Cardiac muscle cell (in vitro differentiated cells and primary cell): ENCODE results near the gene PDZRN4. TPM values are rescaled to one million over a fixed set of nuclear protein-coding genes. Genes with fewer than 3 reads are reported as not detected.

Experiments
- DNase-seq, 2 donors: peaks; one replicate each; pipeline versions ENCODE4 v3.0.0 to v3.0.0-alpha.2; 2010 to 2017; ENCODE audit warnings: low read depth in 1 of 2, low spot score in 1 of 2
- H3K27ac ChIP-seq: fragments of 200-600 bp; sonication (generic); 2 replicates; pipeline ENCODE4 v1.5.1; 2016
- H3K27me3 ChIP-seq: fragments of 200-600 bp; sonication (generic); 2 replicates; pipeline ENCODE4 v1.6.0; 2016; ENCODE audit warnings: control low read depth
- H3K36me3 ChIP-seq: fragments of 200-600 bp; sonication (generic); 2 replicates; pipeline ENCODE4 v1.5.1; 2016; ENCODE audit warnings: control low read depth
- H3K4me1 ChIP-seq: fragments of 200-600 bp; sonication (generic); 2 replicates; pipeline ENCODE4 v1.8.1; 2017; ENCODE audit warnings: low read depth, mild to moderate bottlenecking, mixed run types
- H3K4me3 ChIP-seq: fragments of 200-600 bp; sonication (generic); 2 replicates; pipeline ENCODE4 v1.5.1; 2016; ENCODE audit warnings: mild to moderate bottlenecking
- H3K9me3 ChIP-seq: fragments of 200-600 bp; sonication (generic); 2 replicates; pipeline ENCODE4 v1.5.1; 2017; ENCODE audit warnings: low read depth, mild to moderate bottlenecking, control low read depth
- CTCF ChIP-seq: IDR thresholded peaks from 2 replicates; pipeline ENCODE4 v1.5.1; 2012; ENCODE audit warnings: low read depth, mild to moderate bottlenecking, low read length
- polyA plus RNA-seq: library from polyadenylated mRNA; unstranded; fragments of >200 nt; fragmentation: Nextera tagmentation; extraction: Ambion mirVana; gene quantifications from 2 replicates; pipeline ENCODE4 v1.2.1, GENCODE V29; 2016
- total RNA-seq: library from RNA; depleted of rRNA; stranded (reverse); fragments of >200 nt; gene quantifications from 2 replicates; pipeline ENCODE4 v1.2.3, GENCODE V29; 2016

The PDZRN4 gene
- total and polyA plus RNA-seq, 2 experiments from 2014 or later, result 2.9 to 5.0 TPM

GRCh38 chr12:41325336-41325735 is 137.2 kb downstream of the PDZRN4 start:
- Histone ChIP-seq H3K4me3 (no peak overlapping the region), H3K36me3 (no peaks in the 10 kb centered on the region), H3K27ac (no peak overlapping the region), H3K9me3 (no peaks in the 10 kb centered on the region), H3K4me1 (peaks cover 21% of the 10 kb centered on the region), H3K27me3 (no peaks in the 10 kb centered on the region)
- TF ChIP-seq CTCF, result no peak
- no peak for DNase-seq

GRCh38 chr12:41327096-41327895 is 139.2 kb downstream of the PDZRN4 start:
- peaks cover 21% of the 10 kb centered on the region for H3K4me1 ChIP-seq
- H3K27ac ChIP-seq, result peak overlapping the region; percentile 70
- no peak overlapping the region for H3K4me3 ChIP-seq
- H3K27me3 ChIP-seq, result no peaks in the 10 kb centered on the region
- peak in 1 of 2 donors; percentile 69 for DNase-seq
- H3K9me3 ChIP-seq, result no peaks in the 10 kb centered on the region
- H3K36me3 ChIP-seq, result no peaks in the 10 kb centered on the region
- no peak for TF ChIP-seq CTCF

GRCh38 chr12:41333974-41334373 is 145.9 kb downstream of the PDZRN4 start:
- Histone ChIP-seq H3K4me3 (no peak overlapping the region), H3K36me3 (no peaks in the 10 kb centered on the region), H3K27me3 (no peaks in the 10 kb centered on the region), H3K9me3 (no peaks in the 10 kb centered on the region), H3K27ac (no peak overlapping the region), H3K4me1 (peaks cover 7% of the 10 kb centered on the region)
- no peak for TF ChIP-seq CTCF
- DNase-seq, result no peak

DNA sequence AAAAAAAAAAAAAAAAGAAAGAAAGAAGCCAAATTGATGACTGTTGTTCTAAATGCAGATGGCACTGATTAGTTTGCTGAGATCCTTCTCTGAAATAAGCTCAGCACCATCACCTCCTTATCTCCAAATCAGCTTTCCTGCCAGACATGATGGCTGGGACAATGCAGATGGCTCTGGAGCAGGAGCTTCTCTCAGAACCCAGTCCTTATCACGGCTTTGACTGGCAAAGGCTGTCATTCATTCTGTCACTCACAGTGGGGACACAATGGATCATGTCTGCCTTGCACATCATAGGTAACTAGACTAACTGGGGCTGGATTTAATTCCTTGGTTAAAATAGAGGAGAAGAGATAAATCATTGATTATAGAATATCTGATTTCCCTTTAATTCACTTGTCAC is 146.3 kb downstream of the PDZRN4 start:
- no peak for TF ChIP-seq CTCF
- Histone ChIP-seq H3K27me3 (no peaks in the 10 kb centered on the region), H3K4me3 (no peak overlapping the region), H3K9me3 (no peaks in the 10 kb centered on the region), H3K4me1 (peaks cover 7% of the 10 kb centered on the region), H3K27ac (no peak overlapping the region), H3K36me3 (no peaks in the 10 kb centered on the region)
- no peak for DNase-seq

DNA sequence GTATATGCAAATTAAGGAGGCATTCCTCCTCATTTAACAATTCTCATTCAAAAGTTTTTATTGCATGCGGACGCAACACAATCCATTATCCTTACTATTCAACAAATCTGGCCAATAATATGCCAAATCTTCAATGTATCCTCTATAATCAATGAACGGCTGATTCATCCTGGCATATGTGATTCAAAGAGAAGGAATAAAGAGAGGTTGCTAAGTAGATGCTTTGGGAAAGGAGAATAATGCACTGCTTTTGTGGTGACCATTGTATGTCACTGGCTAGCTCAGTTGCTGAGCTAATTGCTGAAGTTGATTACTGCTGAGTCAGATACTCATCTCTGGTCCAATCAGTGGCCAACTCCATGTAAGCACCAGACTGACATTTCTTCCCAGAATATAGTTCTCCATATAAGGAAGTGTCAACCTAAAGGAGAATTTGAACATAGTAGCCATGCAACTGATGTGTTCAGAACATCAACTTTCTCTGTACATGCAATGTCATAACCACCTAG is 148.0 kb downstream of the PDZRN4 start:
- Histone ChIP-seq H3K27me3 (no peaks in the 10 kb centered on the region), H3K9me3 (no peaks in the 10 kb centered on the region), H3K27ac (no peak overlapping the region), H3K4me1 (peaks cover 7% of the 10 kb centered on the region), H3K36me3 (no peaks in the 10 kb centered on the region), H3K4me3 (no peak overlapping the region)
- DNase-seq, result no peak
- TF ChIP-seq CTCF, result no peak
